ENCODE data around the gene FBF1. TPM values are rescaled to one million over a fixed set of nuclear protein-coding genes. Genes with fewer than 3 reads are reported as not detected.
A peak's percentile ranks its signal among the peaks of the same experiment; 100 is the strongest.

The FBF1 gene
- total and polyA plus RNA-seq, 9 of the 15 experiments (the other 6 are each of a cell fraction or from before 2014, with no cell fraction given): 0.46 to 14.9 (median 7.5) TPM

DNA sequence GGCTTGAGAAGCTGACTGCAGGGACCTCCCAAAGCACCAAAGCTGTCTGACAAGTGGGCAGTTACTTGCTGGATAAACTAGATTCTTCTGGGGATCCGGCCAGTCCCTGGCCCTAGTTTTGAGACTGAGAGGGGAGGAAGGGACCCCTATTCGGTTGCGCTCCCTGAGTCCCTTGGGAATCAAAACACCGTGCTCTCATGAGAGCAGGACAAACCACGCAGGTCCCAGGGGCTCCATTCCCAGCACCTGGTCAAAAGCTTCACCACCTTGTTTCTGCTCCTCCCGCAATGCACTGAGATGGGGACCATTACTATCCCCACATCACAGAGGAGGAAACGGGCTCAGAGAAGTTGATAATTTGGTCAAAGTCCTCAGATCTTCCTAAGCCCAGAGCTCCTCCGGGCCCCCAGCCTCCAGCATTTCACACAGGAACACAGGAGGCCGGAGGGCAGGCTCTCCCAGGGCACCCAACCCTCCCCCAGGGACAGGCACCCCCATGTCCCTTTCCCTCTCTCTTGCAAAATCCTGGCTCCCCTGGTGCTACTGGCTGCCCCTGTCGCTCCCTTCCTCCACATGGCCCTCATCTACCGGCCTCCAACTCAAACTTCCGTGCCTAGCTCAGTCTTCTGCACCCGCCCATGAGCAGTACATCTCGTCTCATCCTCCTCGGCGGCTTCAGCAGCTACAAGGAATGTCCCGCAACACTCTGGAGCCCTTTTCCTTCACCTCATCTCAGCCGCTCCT, 47.4 kb downstream of the FBF1 start:
- in situ Hi-C loops (cut with MboI) (no loop called here), intact Hi-C loops (cut with micrococcal nuclease) (no loop called here)
- ATAC-seq: no peak
- H3K36me3 ChIP-seq (ENCODE audit: control insufficient read depth, insufficient read depth, low read length): peaks cover 48% of the 10 kb centered on the region; the same call in 1 of the 3 replicates
- no peak for TF ChIP-seq GATA2 (CRISPR knock-in tag; IDR thresholded peaks at IDR 0.05)
- no TSS peak for BruUV-seq (replicated peaks)
- WGBS (ENCODE audit: insufficient coverage, low coverage, missing lambda C conversion rate): 87% methylated on average over 16 of the region's 18 CpGs
- no peak overlapping the region for H3K27ac ChIP-seq (ENCODE audit: extremely low read depth, low read depth, low read length)
- no peak for FAIRE-seq
- no peak overlapping the region for H2AFZ ChIP-seq (ENCODE audit: low read depth, low read length)
- H3K9me3 ChIP-seq (replicated peaks; ENCODE audit: control insufficient read depth, insufficient read depth, low read depth, low read length): no peaks in the 10 kb centered on the region
- POLR2A ChIA-PET: interaction anchor here (0.6 to 15.9 kb wide), 13 partner anchors 9 to 353 kb away, joined by 3 to 169 read pairs (median 4); partner anchors contain the start of genes TRIM47 and WBP2
- no peak overlapping the region for H3K4me2 ChIP-seq (ENCODE audit: insufficient read depth, low read length)
- no peaks in the 10 kb centered on the region for H4K20me1 ChIP-seq (replicated peaks; ENCODE audit: control insufficient read depth, insufficient read depth, low read length)
- H3K4me1 ChIP-seq (replicated peaks in 1 of 2; ENCODE audit: control insufficient read depth in 2 of 2, insufficient read depth in 2 of 2, low read length in 2 of 2): peaks cover 13 to 78% of the 10 kb centered on the region in 2 experiments; a peak in 4 of 5 replicates
- no peak for DNase-seq (ENCODE audit: extremely low read depth in 1 of 4, low spot score in 3 of 4)
- peak overlapping the region in 1 of 2 experiments; percentile 100; a peak in 2 of 4 replicates for H3K9ac ChIP-seq (ENCODE audit: insufficient read depth in 1 of 2, low read depth in 2 of 2, low read length in 2 of 2)
- no peaks in the 10 kb centered on the region for H3K27me3 ChIP-seq (ENCODE audit: control insufficient read depth in 2 of 2, insufficient read depth in 2 of 2, low read length in 2 of 2)
- no peak overlapping the region for H3K4me3 ChIP-seq
- peaks cover 31% of the 10 kb centered on the region for H3K79me2 ChIP-seq (ENCODE audit: control insufficient read depth, insufficient read depth, low read length)
- peaks cover 4% of the 10 kb centered on the region for H3K9me1 ChIP-seq (ENCODE audit: control insufficient read depth, insufficient read depth, low read length)
- CTCF ChIA-PET (ENCODE audit: low intra/inter-chr PET ratio): no interaction called here

- DNase-seq (ENCODE audit: extremely low read depth in 1 of 4, low spot score in 3 of 4) (no peak), FAIRE-seq (no peak), ATAC-seq (no peak)
- no peaks in the 10 kb centered on the region for H3K27me3 ChIP-seq (ENCODE audit: control insufficient read depth in 2 of 2, insufficient read depth in 2 of 2, low read length in 2 of 2)
- intact Hi-C loops (cut with micrococcal nuclease) (no loop called here), in situ Hi-C loops (cut with MboI) (no loop called here)
- H3K4me1 ChIP-seq (replicated peaks in 1 of 2; ENCODE audit: control insufficient read depth in 2 of 2, insufficient read depth in 2 of 2, low read length in 2 of 2): peaks cover 13 to 75% of the 10 kb centered on the region in 2 experiments; a peak in 4 of 5 replicates
- peak overlapping the region in 1 of 2 experiments; percentile 80; a peak in 2 of 4 replicates for H3K9ac ChIP-seq (ENCODE audit: insufficient read depth in 1 of 2, low read depth in 2 of 2, low read length in 2 of 2)
- POLR2A ChIA-PET: interaction anchor here (0.6 to 15.9 kb wide), 12 partner anchors 9 to 354 kb away, joined by 3 to 169 read pairs (median 4); partner anchors contain the start of genes TRIM47 and WBP2
- H3K79me2 ChIP-seq (ENCODE audit: control insufficient read depth, insufficient read depth, low read length): peaks cover 31% of the 10 kb centered on the region
- H3K4me3 ChIP-seq: no peak overlapping the region
- peaks cover 4% of the 10 kb centered on the region for H3K9me1 ChIP-seq (ENCODE audit: control insufficient read depth, insufficient read depth, low read length)
- peaks cover 40% of the 10 kb centered on the region; the same call in 1 of the 3 replicates for H3K36me3 ChIP-seq (ENCODE audit: control insufficient read depth, insufficient read depth, low read length)
- TF ChIP-seq POLR2G (IDR thresholded peaks at IDR 0.05; ENCODE audit: low read depth, low read length) (peak; percentile 60; the same call in 1 of the 2 replicates), RBFOX2 (IDR thresholded peaks at IDR 0.05; ENCODE audit: low read depth, low read length) (peak; percentile 54), NFE2 (IDR thresholded peaks at IDR 0.05; ENCODE audit: low read depth) (no peak), ZSCAN32 (CRISPR knock-in tag; IDR thresholded peaks at IDR 0.05) (no peak), ILF3 (IDR thresholded peaks at IDR 0.05; ENCODE audit: borderline replicate concordance) (no peak), ZNF589 (CRISPR knock-in tag; IDR thresholded peaks at IDR 0.05; ENCODE audit: low read depth) (no peak)
- TF ChIP-seq, protein P1, sequence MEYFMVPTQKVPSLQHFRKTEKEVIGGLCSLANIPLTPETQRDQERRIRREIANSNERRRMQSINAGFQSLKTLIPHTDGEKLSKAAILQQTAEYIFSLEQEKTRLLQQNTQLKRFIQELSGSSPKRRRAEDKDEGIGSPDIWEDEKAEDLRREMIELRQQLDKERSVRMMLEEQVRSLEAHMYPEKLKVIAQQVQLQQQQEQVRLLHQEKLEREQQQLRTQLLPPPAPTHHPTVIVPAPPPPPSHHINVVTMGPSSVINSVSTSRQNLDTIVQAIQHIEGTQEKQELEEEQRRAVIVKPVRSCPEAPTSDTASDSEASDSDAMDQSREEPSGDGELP (CRISPR knock-in tag; IDR thresholded peaks at IDR 0.05; ENCODE audit: borderline replicate concordance): peak; percentile 17; the same call in 1 of the 2 replicates
- no peaks in the 10 kb centered on the region for H4K20me1 ChIP-seq (replicated peaks; ENCODE audit: control insufficient read depth, insufficient read depth, low read length)
- CTCF ChIA-PET (ENCODE audit: low intra/inter-chr PET ratio): no interaction called here
- no peak overlapping the region for H3K27ac ChIP-seq (ENCODE audit: extremely low read depth, low read depth, low read length)
- BruUV-seq (replicated peaks): no TSS peak
- H2AFZ ChIP-seq (ENCODE audit: low read depth, low read length): no peak overlapping the region
- 97% methylated on average over 14 of the region's 16 CpGs for WGBS (ENCODE audit: insufficient coverage, low coverage, missing lambda C conversion rate)
- no peak overlapping the region for H3K4me2 ChIP-seq (ENCODE audit: insufficient read depth, low read length)
- no peaks in the 10 kb centered on the region for H3K9me3 ChIP-seq (replicated peaks; ENCODE audit: control insufficient read depth, insufficient read depth, low read depth, low read length)
These were observed 48.2 kb downstream of the FBF1 start for GRCh38 chr17:75892556-75893224.
